Tibial nerve (tissue), 4 donors: ENCODE data around the gene EFHB.

Experiments used
- CTCF ChIP-seq, 5 experiments: fragments of 200-600 bp in 3 of 5; fragments of 450-650 bp in 2 of 5; sonication (generic) in 3 of 5; IDR thresholded peaks; one replicate each; pipeline ENCODE4 v1.5.1; 2016 to 2019; ENCODE audit warnings: antibody characterized with exemption in 5 of 5, mild to moderate bottlenecking in 3 of 5, moderate library complexity in 2 of 5
- EP300 ChIP-seq, 2 donors: sonication (generic); formaldehyde crosslinking; IDR thresholded peaks; one replicate each; pipeline ENCODE4 v1.6.1; 2017; ENCODE audit warnings: antibody characterized with exemption in 2 of 2, mild to moderate bottlenecking in 1 of 2
- POLR2A ChIP-seq, 2 donors: fragments of 450-650 bp; IDR thresholded peaks; one replicate each; pipeline ENCODE4 v1.6.1; 2017; ENCODE audit warnings: antibody characterized with exemption in 2 of 2, mild to moderate bottlenecking in 2 of 2, moderate library complexity in 2 of 2

GRCh38 chr3:19881852-19882251 is 52.2 kb downstream of the EFHB start:
- TF ChIP-seq CTCF (IDR thresholded peaks at IDR 0.05): no peak
- TF ChIP-seq POLR2A (IDR thresholded peaks at IDR 0.05): no peak
- no peak for TF ChIP-seq EP300 (IDR thresholded peaks at IDR 0.05)
